HCT116 (cell line): ENCODE measurements around the gene SHISAL1. TPM values are rescaled to one million over a fixed set of nuclear protein-coding genes. Genes with fewer than 3 reads are reported as not detected.

Source experiments
- ATAC-seq: fragments of 200-7000 bp; cut with Tn5 transposase; 2 replicates; pipeline ENCODE4 v1.9.1; 2020; ENCODE audit warnings: mild to moderate bottlenecking, moderate library complexity
- BruUV-seq: library from RNA; stranded (reverse); fragments of 400-500 nt; replicated peaks from 2 replicates; lab custom pipeline; 2021; lab: Mats Ljungman, UMichigan
- CTCF ChIA-PET: fragments of 300-600 bp; sonication (Branson Sonifier 250); formaldehyde crosslinking; loops from one replicate; lab custom pipeline; 2021; ENCODE audit warnings: antibody characterized with exemption; lab: Charles Lee
- POLR2A ChIA-PET: fragments of 300-600, 350-600 bp; sonication (Branson Sonifier 250); formaldehyde crosslinking; loops from one replicate; lab custom pipeline; 2021; ENCODE audit warnings: antibody characterized with exemption; lab: Charles Lee
- RAD21 ChIA-PET, 2 experiments: fragments of 300-600 bp; sonication (Branson Sonifier 250); formaldehyde crosslinking; loops; one replicate each; lab custom pipeline; 2023; ENCODE audit warnings: low total read pairs in 2 of 2; ENCODE audit not compliant: uncharacterized antibody in 2 of 2, unreplicated experiment in 2 of 2, low non-redundant PET in 1 of 2; lab: Charles Lee
- DNase-seq: peaks from one replicate; pipeline ENCODE4 v3.0.0-alpha.2; 2010; ENCODE audit warnings: low read depth, low spot score
- H2AFZ ChIP-seq: fragments of 200-600 bp; shearing (Covaris generic), sonication (generic); 2 replicates; pipeline ENCODE4 v1.6.1; 2017; ENCODE audit warnings: low read depth, mixed run types, mixed read lengths, antibody characterized with exemption, low read length; ENCODE audit not compliant: poor library complexity, severe bottlenecking
- H3K27ac ChIP-seq: 2 replicates; pipeline ENCODE4 v1.5.1; 2012; ENCODE audit warnings: low read depth, low read length
- H3K27me3 ChIP-seq: fragments of 200-600 bp; sonication (generic); 2 replicates; pipeline ENCODE4 v1.6.1; 2016; ENCODE audit warnings: mixed run types, low read length, mixed read lengths; ENCODE audit not compliant: insufficient read depth
- H3K36me3 ChIP-seq, 2 experiments: fragments of 200-500 bp in 1 of 2; fragments of 200-600 bp in 1 of 2; sonication (Bioruptor generic) in 1 of 2; sonication (generic) in 1 of 2; 2 replicates each; pipeline versions ENCODE4 v1.5.1 to v1.6.1; 2014 to 2016; ENCODE audit warnings: low read length in 2 of 2, inconsistent platforms in 1 of 2, mixed read lengths in 1 of 2, mixed run types in 1 of 2; ENCODE audit not compliant: insufficient read depth in 2 of 2, control insufficient read depth in 1 of 2
- H3K4me1 ChIP-seq, 2 experiments: fragments of 200-600 bp in 1 of 2; sonication (generic) in 1 of 2; 2 replicates each; pipeline versions ENCODE4 v1.5.1 to v1.6.1; 2012 to 2017; ENCODE audit warnings: low read length in 2 of 2, inconsistent platforms in 1 of 2, mild to moderate bottlenecking in 1 of 2, mixed read lengths in 1 of 2, mixed run types in 1 of 2, moderate library complexity in 1 of 2; ENCODE audit not compliant: insufficient read depth in 2 of 2, control insufficient read depth in 1 of 2
- H3K4me2 ChIP-seq: fragments of 200-600 bp; sonication (generic); 2 replicates; pipeline ENCODE4 v1.6.1; 2017; ENCODE audit warnings: mixed run types, low read length, mixed read lengths
- H3K4me3 ChIP-seq, 2 experiments: fragments of 200-600 bp in 1 of 2; sonication (generic) in 1 of 2; replicated peaks in 1 of 2; 2 replicates each; pipeline ENCODE4 v1.5.1; 2011 to 2016; ENCODE audit warnings: low read length in 2 of 2, control low read depth in 1 of 2, low read depth in 1 of 2, mild to moderate bottlenecking in 1 of 2, mixed read lengths in 1 of 2, mixed run types in 1 of 2
- H3K79me2 ChIP-seq: fragments of 200-600 bp; sonication (generic); 2 replicates; pipeline ENCODE4 v1.6.1; 2017; ENCODE audit warnings: mild to moderate bottlenecking, mixed run types, low read length, moderate library complexity, mixed read lengths; ENCODE audit not compliant: insufficient read depth
- H3K9ac ChIP-seq: fragments of 200-600 bp; sonication (generic); 2 replicates; pipeline ENCODE4 v1.6.1; 2016; ENCODE audit warnings: low read length, mixed read lengths
- H3K9me2 ChIP-seq: fragments of 200-600 bp; sonication (generic), shearing (Covaris generic); 2 replicates; pipeline ENCODE4 v1.6.1; 2017; ENCODE audit warnings: mixed run types, mild to moderate bottlenecking, moderate library complexity; ENCODE audit not compliant: insufficient read depth
- H3K9me3 ChIP-seq, 2 experiments: fragments of 200-500 bp in 1 of 2; fragments of 200-600 bp in 1 of 2; sonication (Bioruptor generic) in 1 of 2; sonication (generic) in 1 of 2; 2 replicates each; pipeline ENCODE4 v1.6.1; 2014 to 2017; ENCODE audit warnings: low read length in 2 of 2, mixed read lengths in 2 of 2, inconsistent platforms in 1 of 2, low read depth in 1 of 2, mild to moderate bottlenecking in 1 of 2, mixed run types in 1 of 2, moderate library complexity in 1 of 2; ENCODE audit not compliant: control insufficient read depth in 1 of 2, insufficient read depth in 1 of 2
- H4K20me1 ChIP-seq: fragments of 200-600 bp; sonication (generic), shearing (Covaris generic); 2 replicates; pipeline ENCODE4 v1.6.1; 2017; ENCODE audit warnings: mixed run types, mild to moderate bottlenecking, moderate library complexity; ENCODE audit not compliant: insufficient read depth
- CBX3 ChIP-seq: IDR thresholded peaks from 2 replicates; pipeline ENCODE4 v1.6.1; 2012; ENCODE audit warnings: low read depth
- EGR1 ChIP-seq: IDR thresholded peaks from 2 replicates; pipeline ENCODE4 v1.6.1; 2012; ENCODE audit warnings: low read depth
- ELF1 ChIP-seq: IDR thresholded peaks from 2 replicates; pipeline ENCODE4 v1.6.1; 2012; ENCODE audit warnings: low read depth, borderline replicate concordance
- EZH2 ChIP-seq: fragments of 200-600 bp; sonication (generic); IDR thresholded peaks from 2 replicates; pipeline ENCODE4 v1.6.1; 2017; ENCODE audit warnings: antibody characterized with exemption, mixed run types
- POLR2A ChIP-seq: IDR thresholded peaks from 2 replicates; pipeline ENCODE4 v1.7.0; 2011; ENCODE audit warnings: borderline replicate concordance; ENCODE audit not compliant: insufficient read depth, insufficient read length; ENCODE audit errors: extremely low read depth
- POLR2AphosphoS5 ChIP-seq: IDR thresholded peaks from 2 replicates; pipeline ENCODE4 v1.6.1; 2011; ENCODE audit warnings: mild to moderate bottlenecking, low read depth, low read length, moderate library complexity
- SIN3A ChIP-seq: IDR thresholded peaks from 2 replicates; pipeline ENCODE4 v1.6.1; 2012; ENCODE audit warnings: low read depth
- SP1 ChIP-seq: IDR thresholded peaks from 2 replicates; pipeline ENCODE4 v1.6.1; 2012; ENCODE audit warnings: low read depth
- TCF7L2 ChIP-seq: IDR thresholded peaks from 2 replicates; pipeline ENCODE4 v1.7.0; 2011; ENCODE audit warnings: borderline replicate concordance, inconsistent platforms; ENCODE audit not compliant: insufficient read depth, insufficient read length; ENCODE audit errors: extremely low read depth
- ZFX ChIP-seq: fragments of 450-650 bp; IDR thresholded peaks from 2 replicates; pipeline ENCODE4 v1.6.1; 2017
- ZNF274 ChIP-seq: fragments of 200-500 bp; sonication (Bioruptor generic); IDR thresholded peaks from 2 replicates; pipeline ENCODE4 v1.6.1; 2014; ENCODE audit warnings: mild to moderate bottlenecking, low read depth, low read length, inconsistent platforms
- intact Hi-C: fragments of 100-400 bp; cut with micrococcal nuclease; formaldehyde crosslinking; loops from 2 replicates; pipeline ENCODE4 v1.10.0; 2022
- total RNA-seq: library from RNA; stranded (reverse); gene quantifications from one replicate; pipeline ENCODE4 v1.2.1, GENCODE V29; 2021; ENCODE audit not compliant: unreplicated experiment
- TF ChIP-seq, protein P1 (sequence below), 3 experiments: fragments of 200-600 bp in 1 of 3; sonication (generic) in 1 of 3; IDR thresholded peaks in 2 of 3; conservative IDR thresholded peaks in 1 of 3; 2 replicates each; pipeline ENCODE4 v1.5.1; 2012 to 2017; ENCODE audit warnings: low read depth in 2 of 3, low read length in 2 of 3, antibody characterized with exemption in 1 of 3, borderline replicate concordance in 1 of 3, control low read depth in 1 of 3, mild to moderate bottlenecking in 1 of 3, mixed read lengths in 1 of 3, mixed run types in 1 of 3, moderate library complexity in 1 of 3; ENCODE audit not compliant: insufficient read depth in 1 of 3
- TF ChIP-seq, protein P2 (sequence below): IDR thresholded peaks from 2 replicates; pipeline ENCODE4 v1.6.1; 2012
- TF ChIP-seq, protein P3 (sequence below): IDR thresholded peaks from 2 replicates; pipeline ENCODE4 v1.6.1; 2011; ENCODE audit warnings: mild to moderate bottlenecking, low read length, moderate library complexity; ENCODE audit not compliant: insufficient replicate concordance; ENCODE audit errors: extremely low read depth

SHISAL1 gene
- total RNA-seq, 1 experiment from 2014 or later = not detected

DNA sequence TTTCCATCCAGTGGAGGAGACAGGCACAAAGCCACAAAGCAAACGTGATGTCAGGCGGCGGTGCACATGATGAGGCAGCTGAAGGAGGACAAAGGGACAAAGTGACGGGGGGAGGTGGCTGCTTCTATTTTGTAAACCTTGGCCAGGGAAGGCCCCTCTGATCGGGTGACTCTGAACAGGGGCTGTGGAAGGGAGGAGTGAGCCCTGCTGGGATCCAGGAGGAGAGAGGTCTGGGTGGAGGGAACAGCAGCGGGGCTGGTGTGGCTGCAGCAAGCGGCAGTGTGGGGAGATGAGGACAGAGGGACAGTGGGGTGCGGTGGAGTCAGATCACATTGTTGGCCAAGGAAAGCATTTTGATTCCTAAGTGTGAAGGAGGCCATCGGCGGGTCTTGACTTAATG lies 36.7 kb downstream of the SHISAL1 start:
- no peak overlapping the region for H3K9ac ChIP-seq
- H3K9me2 ChIP-seq = no peaks in the 10 kb centered on the region
- no peaks in the 10 kb centered on the region for H3K36me3 ChIP-seq
- no peak overlapping the region for H2AFZ ChIP-seq
- no peaks in the 10 kb centered on the region; the same call in 1 of the 2 replicates for H3K27me3 ChIP-seq
- CTCF ChIA-PET = no interaction called here
- H3K4me3 ChIP-seq = no peak overlapping the region
- POLR2A ChIA-PET = no interaction called here
- intact Hi-C loops = no loop called here
- RAD21 ChIA-PET = no interaction called here
- no peak for DNase-seq
- ATAC-seq = no peak
- no peaks in the 10 kb centered on the region for H4K20me1 ChIP-seq
- no peak overlapping the region for H3K4me2 ChIP-seq
- H3K9me3 ChIP-seq = no peaks in the 10 kb centered on the region
- TF ChIP-seq EGR1 = no peak
- H3K27ac ChIP-seq = no peak overlapping the region
- no peaks in the 10 kb centered on the region for H3K79me2 ChIP-seq
- H3K4me1 ChIP-seq = no peaks in the 10 kb centered on the region
- no TSS peak for BruUV-seq

DNA sequence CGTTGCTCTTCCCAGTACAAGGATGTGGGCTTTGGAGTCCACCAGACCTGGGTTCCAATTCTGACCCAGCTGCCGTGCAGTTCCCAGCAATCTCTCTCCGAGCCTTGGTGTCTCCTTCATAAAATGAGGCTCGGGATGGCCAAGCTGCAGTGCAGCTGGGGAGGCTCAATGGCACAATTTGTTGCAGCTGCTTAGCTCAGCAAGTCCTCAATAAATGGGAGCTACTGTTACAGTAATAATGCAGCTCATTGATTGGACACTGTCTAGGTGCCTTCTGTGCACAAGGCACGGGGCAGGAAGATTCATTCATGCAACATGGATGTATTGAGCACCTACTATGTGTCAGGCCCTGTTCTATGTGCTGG lies 37.1 kb downstream of the SHISAL1 start:
- no peak overlapping the region for H3K4me3 ChIP-seq
- ATAC-seq = no peak
- no peak overlapping the region for H3K4me2 ChIP-seq
- ChIA-PET POLR2A (no interaction called here), CTCF (no interaction called here), RAD21 (no interaction called here)
- no peaks in the 10 kb centered on the region for H3K36me3 ChIP-seq
- H4K20me1 ChIP-seq = no peaks in the 10 kb centered on the region
- H3K9me2 ChIP-seq = no peaks in the 10 kb centered on the region
- H3K79me2 ChIP-seq = no peaks in the 10 kb centered on the region
- no peak overlapping the region for H3K9ac ChIP-seq
- H3K27me3 ChIP-seq = no peaks in the 10 kb centered on the region; the same call in 1 of the 2 replicates
- intact Hi-C loops = no loop called here
- H3K27ac ChIP-seq = no peak overlapping the region
- no TSS peak for BruUV-seq
- no peak overlapping the region for H2AFZ ChIP-seq
- no peak for DNase-seq
- no peaks in the 10 kb centered on the region for H3K9me3 ChIP-seq
- no peaks in the 10 kb centered on the region for H3K4me1 ChIP-seq
- TF ChIP-seq ZNF274 (no peak), POLR2AphosphoS5 (no peak), EZH2 (no peak), ELF1 (no peak), POLR2A (no peak), TCF7L2 (no peak), CBX3 (no peak), EGR1 (no peak), ZFX (no peak), SIN3A (no peak), SP1 (no peak)
- TF ChIP-seq, protein P1, sequence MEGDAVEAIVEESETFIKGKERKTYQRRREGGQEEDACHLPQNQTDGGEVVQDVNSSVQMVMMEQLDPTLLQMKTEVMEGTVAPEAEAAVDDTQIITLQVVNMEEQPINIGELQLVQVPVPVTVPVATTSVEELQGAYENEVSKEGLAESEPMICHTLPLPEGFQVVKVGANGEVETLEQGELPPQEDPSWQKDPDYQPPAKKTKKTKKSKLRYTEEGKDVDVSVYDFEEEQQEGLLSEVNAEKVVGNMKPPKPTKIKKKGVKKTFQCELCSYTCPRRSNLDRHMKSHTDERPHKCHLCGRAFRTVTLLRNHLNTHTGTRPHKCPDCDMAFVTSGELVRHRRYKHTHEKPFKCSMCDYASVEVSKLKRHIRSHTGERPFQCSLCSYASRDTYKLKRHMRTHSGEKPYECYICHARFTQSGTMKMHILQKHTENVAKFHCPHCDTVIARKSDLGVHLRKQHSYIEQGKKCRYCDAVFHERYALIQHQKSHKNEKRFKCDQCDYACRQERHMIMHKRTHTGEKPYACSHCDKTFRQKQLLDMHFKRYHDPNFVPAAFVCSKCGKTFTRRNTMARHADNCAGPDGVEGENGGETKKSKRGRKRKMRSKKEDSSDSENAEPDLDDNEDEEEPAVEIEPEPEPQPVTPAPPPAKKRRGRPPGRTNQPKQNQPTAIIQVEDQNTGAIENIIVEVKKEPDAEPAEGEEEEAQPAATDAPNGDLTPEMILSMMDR (IDR thresholded peaks at IDR 0.05 in 2 of 3, conservative IDR thresholded peaks at IDR 0.05 in 1 of 3; ENCODE audit: borderline replicate concordance in 1 of 3, insufficient read depth in 1 of 3, low read depth in 2 of 3, low read length in 2 of 3) = no peak
- TF ChIP-seq, protein P2, sequence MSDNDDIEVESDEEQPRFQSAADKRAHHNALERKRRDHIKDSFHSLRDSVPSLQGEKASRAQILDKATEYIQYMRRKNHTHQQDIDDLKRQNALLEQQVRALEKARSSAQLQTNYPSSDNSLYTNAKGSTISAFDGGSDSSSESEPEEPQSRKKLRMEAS = no peak
- TF ChIP-seq, protein P3, sequence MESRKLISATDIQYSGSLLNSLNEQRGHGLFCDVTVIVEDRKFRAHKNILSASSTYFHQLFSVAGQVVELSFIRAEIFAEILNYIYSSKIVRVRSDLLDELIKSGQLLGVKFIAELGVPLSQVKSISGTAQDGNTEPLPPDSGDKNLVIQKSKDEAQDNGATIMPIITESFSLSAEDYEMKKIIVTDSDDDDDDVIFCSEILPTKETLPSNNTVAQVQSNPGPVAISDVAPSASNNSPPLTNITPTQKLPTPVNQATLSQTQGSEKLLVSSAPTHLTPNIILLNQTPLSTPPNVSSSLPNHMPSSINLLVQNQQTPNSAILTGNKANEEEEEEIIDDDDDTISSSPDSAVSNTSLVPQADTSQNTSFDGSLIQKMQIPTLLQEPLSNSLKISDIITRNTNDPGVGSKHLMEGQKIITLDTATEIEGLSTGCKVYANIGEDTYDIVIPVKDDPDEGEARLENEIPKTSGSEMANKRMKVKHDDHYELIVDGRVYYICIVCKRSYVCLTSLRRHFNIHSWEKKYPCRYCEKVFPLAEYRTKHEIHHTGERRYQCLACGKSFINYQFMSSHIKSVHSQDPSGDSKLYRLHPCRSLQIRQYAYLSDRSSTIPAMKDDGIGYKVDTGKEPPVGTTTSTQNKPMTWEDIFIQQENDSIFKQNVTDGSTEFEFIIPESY = no peak
